A549 (cell line): ENCODE results near the gene POLDIP2.

Experiments used
- BCL3 ChIP-seq: fragments of >200 bp; sonication (Bioruptor Twin); formaldehyde crosslinking; IDR thresholded peaks from 3 replicates; pipeline ENCODE4 v1.6.1; 2016
- CEBPB ChIP-seq, 2 experiments: fragments of >200 bp in 1 of 2; sonication (Bioruptor Twin) in 1 of 2; formaldehyde crosslinking in 1 of 2; IDR thresholded peaks; 2 replicates each; pipeline ENCODE4 v1.6.1; 2012 to 2016
- CTCF ChIP-seq: fragments of >200 bp; sonication (Bioruptor Twin); formaldehyde crosslinking; IDR thresholded peaks from 3 replicates; pipeline ENCODE4 v1.5.1; 2016
- MYC ChIP-seq: IDR thresholded peaks from 2 replicates; pipeline ENCODE4 v1.6.1; 2012; ENCODE audit warnings: mild to moderate bottlenecking, inconsistent platforms, low read length, improper control_type of control experiment, borderline replicate concordance
- POLR2A ChIP-seq: IDR thresholded peaks from 2 replicates; pipeline ENCODE4 v1.6.1; 2012; ENCODE audit warnings: mild to moderate bottlenecking, low read length
- RFX5 ChIP-seq: fragments of 450-650 bp; IDR thresholded peaks from 2 replicates; pipeline ENCODE4 v1.7.1; 2014; ENCODE audit warnings: antibody characterized with exemption, mild to moderate bottlenecking, moderate library complexity
- ZC3H11A ChIP-seq: fragments of 450-650 bp; IDR thresholded peaks from 2 replicates; pipeline ENCODE4 v1.6.1; 2014; ENCODE audit warnings: antibody characterized with exemption, mild to moderate bottlenecking

GRCh38 chr17:28340374-28340773 is 17.0 kb downstream of the POLDIP2 start:
- no peak for TF ChIP-seq CTCF
- no peak for TF ChIP-seq POLR2A
- no peak for TF ChIP-seq RFX5
- TF ChIP-seq BCL3: no peak
- no peak for TF ChIP-seq CEBPB (IDR thresholded peaks at IDR 0.05)
- no peak for TF ChIP-seq ZC3H11A
- no peak for TF ChIP-seq MYC
